ENCODE measurements around the gene NECTIN4.

NECTIN4 gene

DNA sequence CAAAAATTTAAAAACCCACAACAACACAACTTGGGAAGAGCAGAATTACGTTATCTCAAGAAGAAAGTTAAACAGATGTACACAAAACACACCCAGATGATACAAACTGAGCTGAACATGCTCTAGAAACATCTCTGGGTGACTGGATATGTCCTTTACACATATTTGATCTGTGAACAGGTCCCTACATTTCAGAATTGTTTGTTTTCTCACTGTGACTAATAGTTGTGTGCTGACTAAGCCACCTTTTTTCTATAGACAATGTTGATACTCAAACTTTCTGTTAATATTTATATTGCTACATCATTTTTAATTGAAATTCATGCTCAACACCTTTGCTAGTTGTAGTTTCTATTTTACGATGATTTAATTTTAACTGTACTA, 67.4 kb downstream of the NECTIN4 start:
- DNase-seq (ENCODE audit: low spot score) = no peak

DNA sequence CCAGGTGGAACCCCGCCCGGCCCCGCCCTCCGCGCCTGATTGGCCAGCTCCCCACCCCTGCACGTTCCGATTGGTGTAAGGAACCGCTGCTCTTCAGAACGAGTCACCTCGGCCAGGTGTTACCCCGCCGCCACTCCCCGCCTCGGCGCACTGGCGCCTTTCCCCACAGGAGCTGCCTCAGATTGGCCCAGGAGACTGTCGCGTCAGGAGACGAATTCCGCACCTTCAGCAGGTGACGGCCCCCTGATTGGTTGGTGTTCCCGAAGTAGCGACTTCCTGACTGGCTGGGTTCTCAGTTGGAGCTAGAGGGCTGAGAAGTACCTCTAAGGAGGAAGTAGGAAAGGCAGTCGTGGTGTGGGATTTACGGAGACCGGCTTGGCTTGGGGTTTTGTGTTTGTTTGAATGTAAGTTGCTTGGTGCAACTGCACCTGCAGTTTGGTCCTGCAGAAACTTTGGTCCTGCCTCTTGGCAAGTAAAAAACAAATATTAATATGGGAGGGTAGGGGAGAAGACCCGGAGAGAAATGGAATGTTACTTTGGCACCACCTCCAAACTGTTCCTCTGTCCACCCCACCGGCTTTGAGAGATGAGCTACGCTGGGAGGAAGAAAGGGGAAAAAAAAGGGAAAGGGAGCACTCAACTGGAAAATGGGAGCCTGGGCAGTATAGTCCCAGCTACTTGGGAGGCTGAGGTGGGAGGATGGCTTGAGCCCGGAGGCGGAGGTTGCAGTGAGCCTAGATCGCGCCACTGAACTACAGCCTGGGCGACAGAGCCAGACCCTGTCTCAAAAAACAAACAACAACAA, 68.0 kb downstream of the NECTIN4 start:
- no peak for DNase-seq (ENCODE audit: low spot score)
